ENCODE measurements around the gene ASCC2.
A peak's percentile ranks its signal among the peaks of the same experiment; 100 is the strongest.

The ASCC2 gene

GRCh38 chr22:29856496-29856895 lies 18.4 kb upstream of the ASCC2 start:
- no peak overlapping the region for H3K18ac ChIP-seq (ENCODE audit: low read length)
- H4K8ac ChIP-seq (ENCODE audit: low read depth, low read length) = no peak overlapping the region

DNA sequence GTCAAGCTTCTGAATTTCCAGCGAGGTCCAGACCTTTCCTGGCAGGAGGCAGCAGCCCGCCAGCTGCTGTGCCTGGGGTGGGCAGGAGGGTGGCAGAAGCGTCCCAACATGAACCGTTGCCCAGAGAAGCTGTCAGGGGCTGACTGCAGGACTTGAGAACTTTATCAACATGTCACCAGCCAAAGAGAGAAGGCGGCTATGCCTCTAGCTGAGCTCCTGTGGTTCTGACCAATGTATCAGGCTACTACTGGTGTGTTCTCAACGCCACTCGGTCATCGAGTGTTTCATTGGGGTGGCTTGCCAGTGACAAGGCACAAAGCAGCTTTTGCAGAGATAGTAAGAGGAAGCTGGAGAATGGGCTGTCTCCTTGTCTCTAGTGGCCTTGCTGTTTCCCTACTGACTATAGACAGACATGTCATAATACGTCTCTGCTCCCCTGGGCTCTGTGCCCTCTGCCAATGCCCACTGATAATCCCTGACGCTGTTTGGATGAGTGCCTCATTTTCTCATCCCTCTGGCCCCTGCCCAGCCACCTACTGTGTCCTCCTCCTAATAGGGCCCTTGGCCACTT lies 17.6 kb upstream of the ASCC2 start:
- Histone ChIP-seq H3K4me3 (ENCODE audit: low read depth, low read length) (no peak overlapping the region), H3K9ac (ENCODE audit: low read length) (no peak overlapping the region), H2BK12ac (ENCODE audit: low read length) (no peak overlapping the region), H3K79me1 (ENCODE audit: low read length) (no peaks in the 10 kb centered on the region), H2AK5ac (ENCODE audit: low read length) (peak overlapping the region; percentile 31), H4K8ac (ENCODE audit: low read depth, low read length) (no peak overlapping the region), H2AFZ (ENCODE audit: insufficient read depth, low read length, poor library complexity) (no peak overlapping the region), H2BK120ac (ENCODE audit: insufficient read depth, low read length, poor library complexity) (no peak overlapping the region), H3K4me2 (ENCODE audit: low read length) (no peak overlapping the region), H3K79me2 (ENCODE audit: control insufficient read depth, insufficient read depth, low read length, poor library complexity) (no peaks in the 10 kb centered on the region), H4K91ac (ENCODE audit: low read depth, low read length) (no peak overlapping the region), H3K14ac (ENCODE audit: low read length) (no peak overlapping the region), H3K4ac (ENCODE audit: low read depth, low read length) (no peak overlapping the region), H3K27ac (ENCODE audit: low read depth, low read length) (no peak overlapping the region), H3K27me3 (ENCODE audit: insufficient read depth, low read length) (no peaks in the 10 kb centered on the region), H4K12ac (ENCODE audit: low read depth, low read length) (no peak overlapping the region), H3K9me3 (ENCODE audit: insufficient read depth, low read depth, low read length) (no peaks in the 10 kb centered on the region), H3K18ac (ENCODE audit: low read length) (no peak overlapping the region), H3K36me3 (ENCODE audit: control insufficient read depth in 1 of 2, insufficient read depth in 2 of 2, low read length in 2 of 2) (no peaks in the 10 kb centered on the region), H2BK5ac (ENCODE audit: low read depth, low read length, poor library complexity) (no peak overlapping the region), H3K23ac (ENCODE audit: low read length) (no peak overlapping the region), H3K4me1 (ENCODE audit: control insufficient read depth in 1 of 2, insufficient read depth in 2 of 2, low read length in 2 of 2) (no peaks in the 10 kb centered on the region)
- WGBS (ENCODE audit: extremely low coverage, insufficient coverage, insufficient read length) = no CpG with 5 or more reads among the region's 10 CpGs
- DNase-seq = no peak

More at GRCh38 chr22:29856496-29856895, 18.4 kb upstream of the ASCC2 start:
- Histone ChIP-seq H2BK5ac (ENCODE audit: low read depth, low read length, poor library complexity) (no peak overlapping the region), H3K79me1 (ENCODE audit: low read length) (no peaks in the 10 kb centered on the region), H4K12ac (ENCODE audit: low read depth, low read length) (no peak overlapping the region), H3K4me3 (ENCODE audit: low read depth, low read length) (no peak overlapping the region), H3K27me3 (ENCODE audit: insufficient read depth, low read length) (no peaks in the 10 kb centered on the region), H3K14ac (ENCODE audit: low read length) (no peak overlapping the region), H3K36me3 (ENCODE audit: control insufficient read depth in 1 of 2, insufficient read depth in 2 of 2, low read length in 2 of 2) (no peaks in the 10 kb centered on the region), H2AK5ac (ENCODE audit: low read length) (no peak overlapping the region), H3K27ac (ENCODE audit: low read depth, low read length) (no peak overlapping the region), H4K91ac (ENCODE audit: low read depth, low read length) (no peak overlapping the region), H3K9ac (ENCODE audit: low read length) (no peak overlapping the region), H3K4me2 (ENCODE audit: low read length) (no peak overlapping the region), H2BK120ac (ENCODE audit: insufficient read depth, low read length, poor library complexity) (no peak overlapping the region), H2AFZ (ENCODE audit: insufficient read depth, low read length, poor library complexity) (no peak overlapping the region), H3K4ac (ENCODE audit: low read depth, low read length) (no peak overlapping the region), H3K4me1 (ENCODE audit: control insufficient read depth in 1 of 2, insufficient read depth in 2 of 2, low read length in 2 of 2) (no peaks in the 10 kb centered on the region), H2BK12ac (ENCODE audit: low read length) (no peak overlapping the region), H3K9me3 (ENCODE audit: insufficient read depth, low read depth, low read length) (no peaks in the 10 kb centered on the region), H3K23ac (ENCODE audit: low read length) (no peak overlapping the region), H3K79me2 (ENCODE audit: control insufficient read depth, insufficient read depth, low read length, poor library complexity) (no peaks in the 10 kb centered on the region)
- no CpG with 5 or more reads among the region's 3 CpGs for WGBS (ENCODE audit: extremely low coverage, insufficient coverage, insufficient read length)
- no peak for DNase-seq

DNA sequence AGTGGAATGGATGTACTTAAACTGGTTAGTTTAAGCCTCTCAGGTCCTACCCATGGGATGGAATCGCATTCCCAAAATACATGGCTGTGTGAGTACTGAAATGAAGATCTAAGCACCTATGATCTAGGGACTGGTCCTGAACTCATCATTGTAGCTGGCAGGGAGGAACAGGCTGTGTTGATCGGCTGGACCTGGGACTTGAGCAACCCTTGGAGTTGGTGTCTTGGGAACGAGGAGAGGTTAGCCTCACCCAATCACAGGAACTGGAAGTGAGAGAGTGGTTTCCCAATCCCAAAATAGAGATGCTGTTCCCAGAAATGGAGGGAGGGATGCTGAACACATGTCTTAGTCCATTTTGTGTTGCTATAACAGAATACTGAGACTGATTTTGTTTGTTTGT lies 16.4 kb upstream of the ASCC2 start:
- H3K14ac ChIP-seq (ENCODE audit: low read length) = no peak overlapping the region
- no peak overlapping the region for H4K91ac ChIP-seq (ENCODE audit: low read depth, low read length)
- no peak overlapping the region for H2BK5ac ChIP-seq (ENCODE audit: low read depth, low read length, poor library complexity)
- H3K9ac ChIP-seq (ENCODE audit: low read length) = no peak overlapping the region
- H3K4me3 ChIP-seq (ENCODE audit: low read depth, low read length) = peak overlapping the region; percentile 40
- no peak overlapping the region for H2AFZ ChIP-seq (ENCODE audit: insufficient read depth, low read length, poor library complexity)
- H3K79me1 ChIP-seq (ENCODE audit: low read length) = no peaks in the 10 kb centered on the region
- H2AK5ac ChIP-seq (ENCODE audit: low read length) = no peak overlapping the region
- H3K27me3 ChIP-seq (ENCODE audit: insufficient read depth, low read length) = no peaks in the 10 kb centered on the region
- no peak overlapping the region for H2BK12ac ChIP-seq (ENCODE audit: low read length)
- H3K79me2 ChIP-seq (ENCODE audit: control insufficient read depth, insufficient read depth, low read length, poor library complexity) = no peaks in the 10 kb centered on the region
- no peak overlapping the region for H3K4me2 ChIP-seq (ENCODE audit: low read length)
- H3K9me3 ChIP-seq (ENCODE audit: insufficient read depth, low read depth, low read length) = no peaks in the 10 kb centered on the region
- H3K36me3 ChIP-seq (ENCODE audit: control insufficient read depth in 1 of 2, insufficient read depth in 2 of 2, low read length in 2 of 2) = no peaks in the 10 kb centered on the region
- no CpG with 5 or more reads among the region's 3 CpGs for WGBS (ENCODE audit: extremely low coverage, insufficient coverage, insufficient read length)
- H3K4ac ChIP-seq (ENCODE audit: low read depth, low read length) = no peak overlapping the region
- DNase-seq = no peak
- H3K23ac ChIP-seq (ENCODE audit: low read length) = peak overlapping the region; percentile 70
- no peak overlapping the region for H3K18ac ChIP-seq (ENCODE audit: low read length)
- H3K4me1 ChIP-seq (ENCODE audit: control insufficient read depth in 1 of 2, insufficient read depth in 2 of 2, low read length in 2 of 2) = no peaks in the 10 kb centered on the region
- no peak overlapping the region for H2BK120ac ChIP-seq (ENCODE audit: insufficient read depth, low read length, poor library complexity)
- no peak overlapping the region for H4K8ac ChIP-seq (ENCODE audit: low read depth, low read length)
- no peak overlapping the region for H3K27ac ChIP-seq (ENCODE audit: low read depth, low read length)
- no peak overlapping the region for H4K12ac ChIP-seq (ENCODE audit: low read depth, low read length)

- Histone ChIP-seq H2BK12ac (ENCODE audit: low read length) (no peak overlapping the region), H4K12ac (ENCODE audit: low read depth, low read length) (no peak overlapping the region), H2BK5ac (ENCODE audit: low read depth, low read length, poor library complexity) (no peak overlapping the region), H3K79me2 (ENCODE audit: control insufficient read depth, insufficient read depth, low read length, poor library complexity) (no peaks in the 10 kb centered on the region), H4K8ac (ENCODE audit: low read depth, low read length) (no peak overlapping the region), H3K4me3 (ENCODE audit: low read depth, low read length) (no peak overlapping the region), H3K79me1 (ENCODE audit: low read length) (no peaks in the 10 kb centered on the region), H3K4me2 (ENCODE audit: low read length) (no peak overlapping the region), H3K4ac (ENCODE audit: low read depth, low read length) (no peak overlapping the region), H2AFZ (ENCODE audit: insufficient read depth, low read length, poor library complexity) (no peak overlapping the region), H4K91ac (ENCODE audit: low read depth, low read length) (no peak overlapping the region), H3K27ac (ENCODE audit: low read depth, low read length) (no peak overlapping the region), H3K23ac (ENCODE audit: low read length) (no peak overlapping the region), H3K18ac (ENCODE audit: low read length) (no peak overlapping the region), H3K27me3 (ENCODE audit: insufficient read depth, low read length) (no peaks in the 10 kb centered on the region), H2BK120ac (ENCODE audit: insufficient read depth, low read length, poor library complexity) (no peak overlapping the region), H3K14ac (ENCODE audit: low read length) (no peak overlapping the region), H2AK5ac (ENCODE audit: low read length) (no peak overlapping the region), H3K36me3 (ENCODE audit: control insufficient read depth in 1 of 2, insufficient read depth in 2 of 2, low read length in 2 of 2) (no peaks in the 10 kb centered on the region), H3K9me3 (ENCODE audit: insufficient read depth, low read depth, low read length) (no peaks in the 10 kb centered on the region), H3K4me1 (ENCODE audit: control insufficient read depth in 1 of 2, insufficient read depth in 2 of 2, low read length in 2 of 2) (no peaks in the 10 kb centered on the region), H3K9ac (ENCODE audit: low read length) (no peak overlapping the region)
- no peak for DNase-seq
- WGBS (ENCODE audit: extremely low coverage, insufficient coverage, insufficient read length) = no CpG with 5 or more reads among the region's 3 CpGs
Observed at GRCh38 chr22:29848111-29848510, 10.0 kb upstream of the ASCC2 start.
